GM20000 (cell line): ENCODE results near the gene NOSTRIN.

Experiments used
- DNase-seq: peaks from one replicate; pipeline ENCODE4 v3.0.0; 2012; ENCODE audit warnings: low spot score
- TF ChIP-seq, protein P1 (sequence below): IDR thresholded peaks from 2 replicates; pipeline ENCODE4 v1.5.1; 2012; ENCODE audit warnings: mild to moderate bottlenecking, control low read depth; ENCODE audit errors: extremely low read depth, missing control alignments

Gene NOSTRIN

DNA sequence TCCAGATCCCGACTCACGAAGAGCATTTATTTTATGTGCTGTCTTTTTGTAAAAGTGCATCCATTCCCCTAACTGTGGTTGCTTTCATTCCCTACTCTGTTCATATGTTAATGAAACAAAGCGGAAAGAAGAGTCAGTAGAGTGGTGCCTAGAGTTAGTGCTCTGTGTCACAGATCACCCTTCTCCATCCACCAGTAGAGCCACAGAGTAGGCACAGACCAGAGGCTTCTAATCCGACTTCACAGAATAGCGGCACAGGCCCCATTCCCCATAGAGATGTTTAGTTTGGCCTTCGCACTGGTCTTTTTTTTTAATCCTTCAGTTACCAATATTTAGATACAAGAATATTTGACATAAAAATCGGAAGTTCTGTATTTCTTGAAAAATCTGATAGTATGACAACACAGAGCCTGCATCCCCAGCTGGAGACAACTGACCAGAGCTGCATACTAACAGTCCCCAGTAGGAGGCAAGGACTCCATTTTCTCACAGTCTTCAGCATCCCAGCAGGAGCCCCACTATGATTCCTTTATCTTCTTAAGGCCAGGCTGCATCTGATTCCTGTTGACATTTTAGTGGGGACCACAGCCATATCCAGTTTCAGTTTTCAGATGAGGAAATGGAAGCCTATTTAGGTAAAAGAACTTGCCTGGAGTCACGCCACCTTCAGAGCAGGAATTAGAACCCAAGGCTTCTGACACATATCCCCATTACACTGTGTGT, 105.7 kb downstream of the NOSTRIN start:
- no peak for DNase-seq
- TF ChIP-seq, protein P1, sequence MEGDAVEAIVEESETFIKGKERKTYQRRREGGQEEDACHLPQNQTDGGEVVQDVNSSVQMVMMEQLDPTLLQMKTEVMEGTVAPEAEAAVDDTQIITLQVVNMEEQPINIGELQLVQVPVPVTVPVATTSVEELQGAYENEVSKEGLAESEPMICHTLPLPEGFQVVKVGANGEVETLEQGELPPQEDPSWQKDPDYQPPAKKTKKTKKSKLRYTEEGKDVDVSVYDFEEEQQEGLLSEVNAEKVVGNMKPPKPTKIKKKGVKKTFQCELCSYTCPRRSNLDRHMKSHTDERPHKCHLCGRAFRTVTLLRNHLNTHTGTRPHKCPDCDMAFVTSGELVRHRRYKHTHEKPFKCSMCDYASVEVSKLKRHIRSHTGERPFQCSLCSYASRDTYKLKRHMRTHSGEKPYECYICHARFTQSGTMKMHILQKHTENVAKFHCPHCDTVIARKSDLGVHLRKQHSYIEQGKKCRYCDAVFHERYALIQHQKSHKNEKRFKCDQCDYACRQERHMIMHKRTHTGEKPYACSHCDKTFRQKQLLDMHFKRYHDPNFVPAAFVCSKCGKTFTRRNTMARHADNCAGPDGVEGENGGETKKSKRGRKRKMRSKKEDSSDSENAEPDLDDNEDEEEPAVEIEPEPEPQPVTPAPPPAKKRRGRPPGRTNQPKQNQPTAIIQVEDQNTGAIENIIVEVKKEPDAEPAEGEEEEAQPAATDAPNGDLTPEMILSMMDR, result no peak

DNA sequence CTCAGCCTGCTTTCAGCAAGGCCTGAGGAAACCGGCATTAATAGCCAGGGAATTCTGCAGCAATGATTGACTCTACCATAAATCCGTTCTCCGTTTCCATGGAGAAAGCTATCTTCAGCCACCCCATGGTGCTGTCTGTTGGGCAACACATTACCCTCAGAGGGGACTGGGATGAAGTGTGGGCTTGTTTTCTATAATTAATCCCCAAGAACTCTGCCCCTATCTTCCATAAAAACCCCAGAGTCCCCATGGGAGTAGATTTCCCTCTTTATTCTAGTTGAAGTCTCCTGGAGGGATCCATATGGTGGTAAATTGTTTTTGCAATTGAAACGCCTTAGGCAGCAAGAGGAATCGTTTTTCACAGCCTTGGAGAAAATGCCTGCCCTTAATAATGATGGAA, 107.9 kb downstream of the NOSTRIN start:
- TF ChIP-seq, protein P1, result no peak
- DNase-seq, result no peak

DNA sequence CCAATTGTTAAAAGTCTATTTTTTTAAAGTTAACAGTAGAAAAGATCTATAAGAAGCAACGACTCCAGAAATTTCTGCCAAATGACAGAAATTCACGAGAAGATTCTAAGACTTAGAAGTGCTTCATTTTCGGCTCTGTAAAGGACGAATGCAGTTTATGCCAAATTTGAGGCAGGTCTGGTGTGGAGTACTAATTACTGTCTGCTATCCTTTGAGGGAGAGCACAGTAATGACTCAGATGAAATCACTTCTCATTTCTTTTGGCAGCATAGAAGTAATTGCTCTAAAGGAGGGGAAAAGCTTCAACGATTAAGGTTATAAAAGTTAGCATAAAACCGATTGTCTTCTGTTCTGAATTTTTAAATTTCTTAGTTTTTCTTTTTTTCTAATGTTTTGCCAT, 110.0 kb downstream of the NOSTRIN start:
- TF ChIP-seq, protein P1, result no peak
- no peak for DNase-seq

DNA sequence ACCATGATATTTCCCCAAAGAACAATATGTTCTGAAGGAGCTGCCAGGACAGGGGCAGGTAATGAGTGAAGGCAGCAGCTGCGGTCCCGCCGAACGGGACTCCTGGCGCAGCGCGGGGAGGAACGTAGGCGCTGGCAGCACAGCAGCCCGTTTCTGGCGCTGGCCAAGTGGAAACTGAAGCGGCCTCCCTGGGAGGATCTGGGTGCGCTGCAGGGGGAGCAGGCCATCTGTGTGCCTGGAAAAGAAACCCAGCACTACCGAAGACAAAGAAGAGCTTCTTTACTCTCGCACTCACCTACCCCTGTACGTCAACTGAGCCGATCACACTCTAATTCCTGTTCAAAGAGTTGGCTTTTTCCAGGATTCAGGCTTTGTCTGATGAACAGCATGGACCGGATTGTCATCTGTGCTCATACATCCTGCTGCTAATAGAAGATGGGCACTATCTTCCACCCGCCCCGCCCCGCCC, 110.5 kb downstream of the NOSTRIN start:
- TF ChIP-seq, protein P1, result no peak
- DNase-seq, result no peak

DNA sequence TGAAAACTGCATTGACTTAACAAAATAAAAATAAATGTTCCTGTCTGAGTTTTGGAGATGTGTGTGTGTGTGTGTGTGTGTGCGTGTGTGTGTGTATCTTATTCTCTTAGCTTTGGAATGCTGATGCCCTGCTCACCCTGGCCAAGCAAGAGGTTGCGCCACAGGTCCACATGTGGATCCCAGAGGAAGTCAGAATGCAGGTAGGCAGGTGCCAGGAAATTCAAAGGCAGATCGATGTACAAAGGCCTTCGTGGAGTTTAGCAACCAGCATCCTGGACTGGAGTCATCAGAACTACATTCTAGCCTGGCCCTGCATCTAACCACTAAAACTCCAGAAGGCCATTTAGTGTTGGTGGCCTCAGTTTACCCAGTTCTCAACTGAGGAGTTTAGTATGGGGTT, 111.1 kb downstream of the NOSTRIN start:
- no peak for DNase-seq
- TF ChIP-seq, protein P1, result no peak
